Frontal cortex (tissue), 4 donors: ENCODE data around the gene ITPR3. TPM values are rescaled to one million over a fixed set of nuclear protein-coding genes. Genes with fewer than 3 reads are reported as not detected.

Source experiments
- DNase-seq, 2 donors: peaks; one replicate each; pipeline ENCODE4 v3.0.0; 2012; ENCODE audit warnings: low spot score in 2 of 2
- FAIRE-seq: peaks from 2 replicates; lab custom pipeline; 2012; peaks lifted over from hg19 to GRCh38; lab: Jason Lieb, UNC
- total RNA-seq: library from RNA; depleted of rRNA; stranded (reverse); fragments of >200 nt; gene quantifications from one replicate; pipeline ENCODE4 v1.2.3, GENCODE V29; 2014
- donor health status: control.
- donor health status: control.
- donor health status: control.

ITPR3 gene
- total RNA-seq, 1 donor from 2014 or later, result 1.2 TPM

DNA sequence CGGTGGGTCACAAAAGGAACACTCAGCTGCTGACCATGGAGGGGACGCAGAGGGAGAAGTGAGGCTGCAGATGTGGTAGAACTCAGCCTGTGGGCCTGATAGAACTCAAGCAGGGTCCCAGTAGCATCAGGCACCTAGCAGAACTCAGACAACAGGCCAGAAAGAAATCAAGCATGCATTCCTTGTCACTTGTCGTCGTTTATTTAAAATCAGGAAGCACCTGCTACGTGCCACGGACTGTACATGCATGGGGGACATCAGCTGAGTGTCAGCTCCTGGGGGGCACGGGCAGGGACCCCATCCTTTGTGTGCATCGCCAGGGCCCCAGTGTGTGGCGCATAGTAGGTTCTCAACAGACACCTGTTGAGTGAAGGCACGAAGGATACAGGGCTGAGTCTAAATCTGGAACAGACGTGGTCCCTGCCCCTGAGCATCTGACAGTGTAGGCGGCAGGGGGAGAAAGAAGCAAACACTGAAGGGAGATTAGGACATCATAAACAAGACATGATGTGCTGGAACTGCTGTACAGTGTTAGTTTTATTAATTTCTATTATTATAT lies 57.9 kb downstream of the ITPR3 start:
- DNase-seq (no peak), FAIRE-seq (no peak)

DNA sequence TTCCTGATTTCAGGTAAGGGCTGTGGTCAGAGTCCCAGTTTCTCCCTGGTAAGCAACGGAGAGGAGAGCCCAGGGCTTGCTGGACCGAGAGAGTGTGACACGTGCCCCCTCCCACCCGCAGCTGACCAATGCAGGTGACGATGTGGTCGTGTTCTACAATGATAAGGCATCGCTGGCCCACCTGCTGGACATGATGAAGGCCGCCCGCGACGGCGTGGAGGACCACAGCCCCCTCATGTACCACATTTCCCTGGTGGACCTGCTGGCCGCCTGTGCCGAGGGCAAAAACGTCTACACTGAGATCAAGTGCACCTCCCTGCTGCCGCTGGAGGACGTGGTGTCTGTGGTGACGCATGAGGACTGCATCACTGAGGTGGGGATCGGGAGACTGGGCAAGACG lies 58.6 kb downstream of the ITPR3 start:
- no peak for FAIRE-seq
- no peak for DNase-seq

DNA sequence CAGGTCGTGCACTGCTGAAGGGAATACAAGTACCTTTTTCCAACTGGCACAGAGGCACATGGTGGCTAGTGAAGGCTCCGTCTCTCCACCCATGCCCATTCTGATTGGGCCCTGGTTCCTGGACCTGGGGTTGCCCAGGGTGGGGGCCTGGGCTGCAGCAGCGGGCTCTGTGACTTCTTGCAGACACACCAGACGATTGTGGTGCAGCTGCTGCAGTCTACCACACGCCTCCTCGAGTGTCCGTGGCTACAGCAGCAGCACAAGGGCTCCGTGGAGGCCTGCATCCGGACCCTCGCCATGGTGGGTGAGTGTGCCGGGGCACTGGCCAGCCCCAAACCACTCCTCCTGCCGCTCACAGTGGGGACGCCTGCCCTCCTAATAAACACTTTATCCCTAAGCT lies 61.2 kb downstream of the ITPR3 start:
- DNase-seq (no peak), FAIRE-seq (no peak)

DNA sequence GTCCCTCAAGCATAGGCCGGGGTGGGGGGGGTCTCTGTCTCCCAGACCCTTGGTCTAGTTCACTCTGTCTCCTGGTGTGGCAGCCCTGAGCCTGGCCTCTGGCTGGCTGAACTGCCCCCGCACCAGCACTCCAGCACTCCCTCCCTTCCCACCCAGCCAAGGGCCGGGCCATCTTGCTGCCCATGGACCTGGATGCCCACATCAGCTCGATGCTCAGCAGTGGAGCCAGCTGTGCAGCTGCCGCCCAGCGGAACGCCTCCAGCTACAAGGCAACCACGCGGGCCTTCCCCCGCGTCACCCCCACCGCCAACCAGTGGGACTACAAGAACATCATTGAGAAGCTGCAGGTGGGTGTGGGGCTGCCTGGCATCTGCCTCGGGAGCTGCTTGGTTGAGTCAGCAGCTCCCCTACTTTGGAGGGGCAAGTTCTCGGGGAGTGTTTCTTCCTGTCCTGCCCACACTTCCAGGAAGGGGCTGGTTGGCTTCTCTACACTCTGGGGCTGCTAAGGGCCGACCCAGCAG lies 62.0 kb downstream of the ITPR3 start:
- no peak for FAIRE-seq

DNA sequence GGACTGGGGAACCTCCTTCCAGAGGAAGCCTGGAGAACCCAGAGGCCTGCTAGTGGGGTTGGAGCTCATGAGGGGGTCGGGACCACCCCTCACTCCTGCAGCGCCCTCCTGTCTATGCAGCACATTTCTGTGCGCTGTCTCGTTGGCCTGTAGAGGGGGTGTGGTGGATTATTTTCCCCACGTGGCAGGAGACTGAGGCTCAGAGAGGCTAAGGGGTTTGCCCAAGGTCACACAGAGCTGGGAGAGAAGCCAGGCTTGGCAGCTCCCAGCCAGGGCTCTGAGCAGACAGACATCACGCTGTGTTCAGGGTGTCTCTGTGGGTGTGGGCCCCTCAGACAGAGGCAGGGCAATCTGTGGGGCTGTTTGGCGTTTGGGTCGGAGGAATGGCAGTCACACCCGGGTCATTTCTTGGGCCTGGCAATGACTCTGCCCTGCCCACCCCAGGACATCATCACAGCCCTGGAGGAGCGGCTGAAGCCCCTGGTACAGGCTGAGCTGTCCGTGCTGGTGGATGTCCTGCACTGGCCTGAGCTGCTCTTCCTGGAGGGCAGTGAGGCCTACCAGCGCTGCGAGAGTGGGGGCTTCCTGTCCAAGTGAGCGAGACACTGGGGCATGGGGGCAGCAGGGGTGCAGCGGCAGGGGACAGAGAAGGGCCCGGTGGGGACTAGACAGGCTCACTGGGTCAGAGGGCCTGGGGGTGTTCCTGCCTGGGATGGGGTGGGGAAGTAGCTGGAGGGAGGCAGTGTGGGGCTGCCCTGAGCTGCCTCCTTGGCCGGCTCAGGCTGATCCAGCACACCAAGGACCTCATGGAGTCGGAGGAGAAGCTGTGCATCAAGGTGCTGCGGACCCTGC lies 62.7 kb downstream of the ITPR3 start:
- DNase-seq (no peak), FAIRE-seq (no peak)

More for the DNA sequence above, 62.0 kb downstream of the ITPR3 start:
- peak; percentile 68 to 81 for DNase-seq

DNA sequence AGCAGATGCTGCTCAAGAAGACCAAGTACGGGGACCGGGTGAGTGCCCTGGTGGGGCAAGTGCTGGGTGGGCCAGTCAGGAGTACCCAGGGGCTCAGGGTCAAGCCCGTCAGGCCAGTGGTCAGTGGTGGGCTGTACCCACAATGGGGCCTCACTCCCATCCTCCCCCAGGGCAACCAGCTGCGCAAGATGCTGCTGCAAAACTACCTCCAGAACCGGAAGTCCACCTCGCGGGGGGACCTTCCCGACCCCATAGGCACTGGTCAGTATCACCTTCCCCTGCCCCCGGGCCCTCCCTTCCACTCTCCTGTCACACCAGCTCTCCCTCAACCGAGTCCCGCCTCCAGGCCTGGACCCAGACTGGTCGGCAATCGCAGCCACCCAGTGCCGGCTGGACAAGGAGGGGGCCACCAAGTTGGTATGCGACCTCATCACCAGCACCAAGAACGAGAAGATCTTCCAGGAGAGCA lies 63.3 kb downstream of the ITPR3 start:
- FAIRE-seq (no peak), DNase-seq (no peak)

DNA sequence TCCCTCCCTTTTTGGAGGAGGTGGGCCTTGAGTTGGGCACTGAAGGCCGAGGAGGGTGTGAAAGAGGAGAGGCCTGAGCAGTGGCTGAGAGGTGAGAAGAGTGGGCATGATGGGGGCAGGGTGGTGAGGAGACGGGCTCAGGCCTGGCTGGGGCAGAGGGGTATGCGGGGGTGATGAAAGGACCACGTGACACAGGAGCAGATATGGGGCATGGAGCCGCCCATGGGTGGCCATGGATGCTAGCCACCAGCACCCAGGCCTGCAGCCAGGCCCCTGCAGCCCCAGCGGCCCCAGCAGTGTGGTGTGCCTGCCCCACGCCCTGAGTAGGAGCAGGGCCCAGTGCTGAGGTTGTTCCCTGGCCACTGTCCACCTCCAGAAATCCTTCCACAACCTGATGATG lies 63.9 kb downstream of the ITPR3 start:
- FAIRE-seq (no peak), DNase-seq (no peak)

DNA sequence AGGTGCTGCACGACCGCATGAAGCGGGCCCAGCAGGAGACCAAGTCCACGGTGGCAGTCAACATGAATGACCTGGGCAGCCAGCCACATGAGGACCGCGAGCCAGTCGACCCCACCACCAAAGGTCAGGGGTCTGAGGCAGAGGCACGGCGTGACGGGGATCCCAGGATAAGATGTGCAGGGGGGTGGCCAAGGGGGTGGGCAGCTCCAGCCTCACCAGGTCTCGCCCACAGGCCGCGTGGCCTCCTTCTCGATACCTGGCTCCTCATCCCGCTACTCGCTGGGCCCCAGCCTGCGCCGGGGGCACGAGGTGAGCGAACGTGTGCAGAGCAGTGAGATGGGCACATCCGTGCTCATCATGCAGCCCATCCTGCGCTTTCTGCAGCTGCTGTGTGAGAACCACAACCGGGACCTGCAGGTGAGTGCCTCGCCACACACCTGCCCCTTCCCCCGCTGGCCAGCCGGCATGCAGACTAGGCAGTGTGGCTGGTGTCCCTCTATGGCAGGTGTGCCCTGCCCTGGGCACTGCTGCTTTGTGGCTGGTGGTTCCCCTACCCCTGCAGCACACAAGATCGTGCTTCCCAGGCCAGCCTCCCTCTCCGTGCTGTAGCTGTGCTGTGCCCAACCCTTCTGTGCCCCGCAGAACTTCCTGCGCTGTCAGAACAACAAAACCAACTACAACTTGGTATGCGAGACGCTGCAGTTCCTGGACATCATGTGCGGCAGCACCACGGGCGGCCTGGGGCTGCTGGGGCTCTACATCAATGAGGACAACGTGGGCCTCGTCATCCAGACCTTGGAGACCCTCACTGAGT lies 64.5 kb downstream of the ITPR3 start:
- DNase-seq (no peak), FAIRE-seq (no peak)

DNA sequence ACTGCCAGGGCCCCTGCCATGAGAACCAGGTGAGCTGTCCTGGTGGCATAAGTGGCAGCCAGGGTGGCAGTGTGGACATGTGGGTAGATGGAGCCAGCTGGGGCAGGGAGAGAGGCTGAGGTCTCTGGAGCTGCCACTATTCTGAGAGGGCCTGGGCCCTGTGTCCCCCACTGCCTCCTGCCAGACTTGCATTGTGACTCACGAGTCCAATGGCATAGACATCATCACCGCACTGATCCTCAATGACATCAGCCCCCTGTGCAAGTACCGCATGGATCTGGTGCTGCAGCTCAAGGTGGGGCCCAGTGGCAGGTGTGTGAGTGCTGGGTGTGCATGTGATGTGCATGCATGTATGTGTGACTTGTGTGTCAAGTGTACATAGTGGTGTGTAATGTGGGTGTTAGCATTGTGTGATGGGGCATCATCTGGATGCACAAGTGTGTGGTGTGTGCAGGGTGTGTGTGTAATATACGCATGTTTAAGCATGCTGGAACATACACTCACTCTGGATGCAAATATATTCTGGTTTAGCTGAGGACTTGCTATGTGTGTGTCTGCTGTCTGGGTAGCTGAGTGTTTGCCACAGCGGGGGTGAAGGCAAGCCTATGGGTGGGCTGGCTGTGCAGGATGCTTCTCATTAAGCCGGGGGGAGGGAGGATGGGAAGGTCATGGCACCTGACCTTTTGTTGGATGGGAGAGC lies 65.3 kb downstream of the ITPR3 start:
- no peak for DNase-seq
- no peak for FAIRE-seq

DNA sequence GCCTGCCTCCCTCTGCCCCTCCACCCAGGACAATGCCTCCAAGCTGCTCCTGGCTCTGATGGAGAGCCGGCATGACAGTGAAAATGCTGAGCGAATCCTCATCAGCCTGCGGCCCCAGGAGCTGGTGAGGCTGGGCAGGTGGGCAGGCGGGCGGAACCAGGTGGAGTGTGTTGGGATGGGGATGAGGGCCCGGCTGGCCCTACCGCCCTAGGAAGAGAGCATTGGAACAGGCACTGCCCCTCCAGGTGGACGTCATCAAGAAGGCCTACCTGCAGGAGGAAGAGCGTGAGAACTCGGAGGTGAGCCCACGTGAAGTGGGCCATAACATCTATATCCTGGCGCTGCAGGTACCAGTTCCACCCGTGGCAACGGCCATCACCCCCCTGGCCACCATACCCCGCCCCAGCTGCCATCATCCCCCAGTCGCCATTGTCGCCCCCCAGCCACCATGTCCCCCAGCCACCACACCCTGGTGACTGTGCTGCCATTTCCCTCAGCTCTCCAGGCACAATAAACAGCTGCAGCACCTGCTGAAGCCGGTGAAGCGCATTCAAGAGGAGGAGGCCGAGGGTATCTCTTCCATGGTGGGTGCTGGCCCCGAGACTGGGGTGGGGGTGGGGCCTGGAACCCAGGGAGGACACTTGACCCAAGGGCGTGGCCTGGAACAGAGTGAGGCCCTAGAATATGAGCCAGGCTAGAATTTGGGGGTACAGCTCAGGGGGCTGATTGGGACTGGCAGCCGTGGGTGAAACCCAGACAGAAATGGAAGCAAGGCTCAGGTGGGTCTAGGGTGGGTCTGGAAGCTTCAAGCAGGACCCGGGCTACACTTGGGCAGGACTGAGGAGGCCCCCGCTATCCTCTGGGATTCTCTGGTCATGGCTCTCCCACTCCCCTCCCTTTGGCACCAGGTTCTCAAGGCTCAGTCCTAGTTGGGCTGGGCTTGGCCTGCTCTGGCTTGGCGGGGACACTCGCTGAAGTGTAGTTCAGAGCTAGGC lies 66.2 kb downstream of the ITPR3 start:
- FAIRE-seq (no peak), DNase-seq (no peak)

DNA sequence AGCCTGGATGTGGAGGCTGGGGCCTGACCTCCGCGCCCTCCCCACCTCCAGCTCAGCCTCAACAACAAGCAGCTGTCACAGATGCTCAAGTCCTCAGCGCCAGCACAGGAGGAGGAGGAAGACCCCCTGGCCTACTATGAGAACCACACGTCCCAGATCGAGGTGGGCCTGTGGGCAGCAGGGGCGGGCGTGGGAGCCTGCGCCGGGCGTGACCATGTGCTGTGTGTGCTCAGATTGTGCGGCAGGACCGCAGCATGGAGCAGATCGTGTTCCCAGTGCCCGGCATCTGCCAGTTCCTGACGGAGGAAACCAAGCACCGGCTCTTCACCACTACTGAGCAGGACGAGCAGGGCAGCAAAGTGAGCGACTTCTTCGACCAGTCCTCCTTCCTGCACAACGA lies 66.9 kb downstream of the ITPR3 start:
- FAIRE-seq (no peak), DNase-seq (no peak)

DNA sequence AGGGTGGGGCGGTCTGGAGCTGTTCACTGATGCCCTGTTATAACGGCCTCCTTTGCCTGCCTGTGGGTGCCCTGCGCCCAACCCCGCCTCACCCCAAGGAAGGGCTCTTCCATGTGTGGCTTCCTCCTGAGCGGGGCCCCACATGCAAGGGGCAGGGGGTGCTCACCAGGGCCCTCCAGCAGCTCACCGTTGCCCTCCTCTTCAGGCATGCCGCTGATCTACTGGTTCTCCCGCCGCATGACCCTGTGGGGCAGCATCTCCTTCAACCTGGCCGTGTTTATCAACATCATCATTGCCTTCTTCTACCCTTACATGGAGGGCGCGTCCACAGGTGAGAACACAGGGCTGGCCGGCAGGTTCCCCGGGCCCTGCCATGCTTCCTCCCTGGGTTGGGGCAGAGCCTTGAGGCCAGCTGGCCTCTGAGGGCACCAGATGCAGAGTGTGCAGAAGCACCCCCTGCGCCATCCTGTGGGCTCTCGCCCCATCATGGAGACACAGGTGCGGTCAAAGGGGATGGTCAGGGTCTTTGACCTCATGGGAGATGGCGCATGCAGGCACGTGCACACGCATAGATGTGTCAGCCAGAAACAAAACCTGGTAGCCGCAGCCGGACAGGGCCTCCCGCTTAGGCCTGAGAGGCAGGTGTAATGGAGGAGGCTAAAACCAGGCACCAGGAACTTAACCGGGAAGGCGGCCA lies 67.5 kb downstream of the ITPR3 start:
- DNase-seq (no peak), FAIRE-seq (no peak)

DNA sequence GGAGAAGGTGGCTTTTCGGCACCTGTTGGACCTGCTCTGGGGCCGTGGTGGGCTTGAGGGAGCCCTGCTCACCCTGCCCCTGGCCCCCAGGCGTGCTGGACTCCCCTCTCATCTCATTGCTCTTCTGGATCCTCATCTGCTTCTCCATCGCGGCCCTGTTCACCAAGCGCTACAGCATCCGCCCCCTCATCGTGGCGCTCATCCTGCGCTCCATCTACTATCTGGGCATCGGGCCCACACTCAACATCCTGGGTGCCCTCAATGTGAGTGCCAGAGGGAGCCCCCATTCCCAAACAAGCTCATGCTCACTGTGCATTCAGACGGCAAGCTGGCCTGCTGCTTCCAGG lies 68.0 kb downstream of the ITPR3 start:
- FAIRE-seq (no peak), DNase-seq (no peak)

DNA sequence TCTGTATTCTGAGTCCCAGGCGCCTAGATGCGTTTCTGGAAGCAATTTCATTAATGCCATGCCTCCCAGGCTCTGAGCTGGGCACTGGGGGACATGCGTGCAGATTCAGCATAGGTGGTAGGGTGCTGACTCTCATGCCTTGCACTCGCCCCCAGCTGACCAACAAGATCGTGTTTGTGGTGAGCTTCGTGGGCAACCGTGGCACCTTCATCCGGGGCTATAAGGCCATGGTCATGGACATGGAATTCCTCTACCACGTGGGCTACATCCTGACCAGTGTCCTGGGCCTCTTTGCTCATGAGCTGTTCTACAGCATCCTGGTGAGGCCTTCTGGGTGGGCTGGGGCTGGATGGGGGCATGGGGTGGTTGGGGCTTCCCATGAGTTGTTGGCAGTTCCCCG lies 68.8 kb downstream of the ITPR3 start:
- no peak for DNase-seq
- FAIRE-seq, result no peak

DNA sequence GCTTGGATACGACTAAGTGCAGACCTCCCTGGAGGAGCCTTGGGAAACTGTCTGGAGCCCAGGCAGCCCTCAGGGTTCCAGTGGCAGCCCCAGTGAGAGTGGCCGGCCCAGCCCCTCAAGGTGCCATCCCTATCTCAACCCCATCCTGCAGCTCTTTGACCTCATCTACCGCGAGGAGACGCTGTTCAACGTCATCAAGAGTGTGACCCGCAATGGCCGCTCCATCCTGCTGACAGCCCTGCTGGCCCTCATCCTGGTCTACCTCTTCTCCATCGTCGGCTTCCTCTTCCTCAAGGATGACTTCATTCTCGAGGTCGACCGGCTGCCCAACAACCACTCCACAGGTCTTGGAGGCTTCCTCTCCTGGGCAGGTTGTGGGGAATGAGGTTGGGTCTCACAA lies 69.6 kb downstream of the ITPR3 start:
- no peak for FAIRE-seq
- no peak for DNase-seq

DNA sequence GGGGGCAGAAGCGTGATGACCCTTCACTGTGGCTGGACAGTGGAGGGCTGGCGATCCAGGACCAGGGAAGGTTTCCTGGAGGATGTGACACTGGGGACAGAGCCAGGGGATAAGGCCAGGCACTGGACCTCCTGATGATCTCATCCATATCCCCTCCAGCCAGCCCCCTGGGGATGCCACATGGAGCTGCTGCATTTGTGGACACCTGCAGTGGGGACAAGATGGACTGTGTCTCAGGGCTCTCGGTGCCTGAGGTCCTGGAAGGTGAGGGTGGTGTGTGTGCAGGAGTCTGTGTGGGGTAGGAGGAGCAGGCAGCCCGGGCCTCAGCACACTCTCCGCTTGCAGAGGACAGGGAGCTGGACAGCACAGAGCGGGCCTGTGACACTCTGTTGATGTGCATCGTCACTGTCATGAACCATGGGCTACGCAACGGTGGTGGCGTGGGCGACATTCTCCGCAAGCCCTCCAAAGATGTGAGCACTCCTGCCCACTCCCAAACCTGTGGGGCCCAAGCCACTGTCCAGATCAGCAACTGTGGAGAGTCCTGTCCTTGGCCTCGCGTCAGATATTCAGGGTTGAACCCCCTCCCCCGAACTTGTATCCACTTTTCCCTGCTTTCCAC lies 70.4 kb downstream of the ITPR3 start:
- FAIRE-seq (no peak), DNase-seq (no peak)

DNA sequence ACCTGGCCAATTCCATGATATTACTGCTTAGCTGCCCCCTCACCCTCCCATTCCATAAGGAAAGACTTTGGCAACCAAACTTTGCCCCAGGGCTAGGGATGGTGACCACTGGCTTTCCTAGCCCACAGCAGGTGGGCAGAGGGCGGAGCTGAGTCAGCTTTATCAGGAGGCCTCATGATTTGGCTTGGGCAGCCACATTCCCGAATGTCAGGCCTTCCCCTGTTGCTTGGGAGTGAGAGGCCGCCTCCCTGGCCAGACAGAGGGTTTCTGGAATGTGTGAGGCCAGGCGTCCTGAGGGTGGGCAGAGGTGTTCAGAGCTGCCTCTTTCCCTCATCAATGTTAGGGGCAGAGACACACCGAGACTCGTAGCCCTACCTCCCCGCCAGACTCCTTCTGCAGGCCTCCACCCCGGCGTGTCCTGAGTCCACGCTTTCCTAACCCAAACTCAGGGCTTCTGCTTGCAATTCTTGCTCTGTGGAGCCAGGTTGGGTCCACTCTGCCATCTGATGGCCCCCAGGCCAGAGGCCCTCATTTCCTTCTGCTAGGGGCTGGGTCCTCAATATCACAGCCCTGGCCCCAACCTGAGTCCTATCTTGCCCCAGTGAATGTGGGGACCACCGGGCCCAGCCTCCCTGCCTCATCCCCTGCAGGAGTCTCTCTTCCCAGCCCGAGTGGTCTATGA lies 71.1 kb downstream of the ITPR3 start:
- no peak for DNase-seq

More for the DNA sequence above, 71.1 kb downstream of the ITPR3 start:
- no peak for FAIRE-seq
